Measurements from ENCODE around the gene HOXB6.

DNA sequence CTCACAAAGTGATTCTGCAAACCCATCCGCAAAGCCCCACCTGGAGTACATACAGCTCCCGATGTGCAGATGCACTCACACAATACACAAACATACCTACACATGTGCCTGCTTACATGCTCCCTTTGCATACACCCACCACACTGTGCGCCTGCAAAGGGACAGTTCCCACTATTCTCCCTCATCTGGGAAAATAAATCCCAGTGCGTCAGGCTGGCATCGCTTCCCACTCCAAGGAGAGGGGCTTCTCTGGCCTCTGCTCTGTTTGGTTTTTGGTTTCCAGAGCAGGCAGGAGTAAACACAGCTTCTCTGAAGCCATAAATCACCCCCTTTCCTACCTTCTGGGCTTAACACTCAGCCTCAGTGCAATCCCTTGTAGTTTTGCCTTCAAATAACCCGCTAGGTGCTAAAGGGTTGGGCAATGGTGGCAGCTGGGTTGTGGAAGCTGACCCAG lies 41.4 kb downstream of the HOXB6 start:
- TF ChIP-seq, protein P1, sequence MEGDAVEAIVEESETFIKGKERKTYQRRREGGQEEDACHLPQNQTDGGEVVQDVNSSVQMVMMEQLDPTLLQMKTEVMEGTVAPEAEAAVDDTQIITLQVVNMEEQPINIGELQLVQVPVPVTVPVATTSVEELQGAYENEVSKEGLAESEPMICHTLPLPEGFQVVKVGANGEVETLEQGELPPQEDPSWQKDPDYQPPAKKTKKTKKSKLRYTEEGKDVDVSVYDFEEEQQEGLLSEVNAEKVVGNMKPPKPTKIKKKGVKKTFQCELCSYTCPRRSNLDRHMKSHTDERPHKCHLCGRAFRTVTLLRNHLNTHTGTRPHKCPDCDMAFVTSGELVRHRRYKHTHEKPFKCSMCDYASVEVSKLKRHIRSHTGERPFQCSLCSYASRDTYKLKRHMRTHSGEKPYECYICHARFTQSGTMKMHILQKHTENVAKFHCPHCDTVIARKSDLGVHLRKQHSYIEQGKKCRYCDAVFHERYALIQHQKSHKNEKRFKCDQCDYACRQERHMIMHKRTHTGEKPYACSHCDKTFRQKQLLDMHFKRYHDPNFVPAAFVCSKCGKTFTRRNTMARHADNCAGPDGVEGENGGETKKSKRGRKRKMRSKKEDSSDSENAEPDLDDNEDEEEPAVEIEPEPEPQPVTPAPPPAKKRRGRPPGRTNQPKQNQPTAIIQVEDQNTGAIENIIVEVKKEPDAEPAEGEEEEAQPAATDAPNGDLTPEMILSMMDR (IDR thresholded peaks at IDR 0.05; ENCODE audit: borderline replicate concordance, extremely low read depth, low read length, poor library complexity, severe bottlenecking), result no peak
- TF ChIP-seq EZH2 (IDR thresholded peaks at IDR 0.05; ENCODE audit: borderline replicate concordance, low read depth, low read length, severe bottlenecking), result no peak

All from DND-41 (cell line).